ENCODE data around the gene PRPF40B.
A peak's percentile ranks its signal among the peaks of the same experiment; 100 is the strongest.

The PRPF40B gene

DNA sequence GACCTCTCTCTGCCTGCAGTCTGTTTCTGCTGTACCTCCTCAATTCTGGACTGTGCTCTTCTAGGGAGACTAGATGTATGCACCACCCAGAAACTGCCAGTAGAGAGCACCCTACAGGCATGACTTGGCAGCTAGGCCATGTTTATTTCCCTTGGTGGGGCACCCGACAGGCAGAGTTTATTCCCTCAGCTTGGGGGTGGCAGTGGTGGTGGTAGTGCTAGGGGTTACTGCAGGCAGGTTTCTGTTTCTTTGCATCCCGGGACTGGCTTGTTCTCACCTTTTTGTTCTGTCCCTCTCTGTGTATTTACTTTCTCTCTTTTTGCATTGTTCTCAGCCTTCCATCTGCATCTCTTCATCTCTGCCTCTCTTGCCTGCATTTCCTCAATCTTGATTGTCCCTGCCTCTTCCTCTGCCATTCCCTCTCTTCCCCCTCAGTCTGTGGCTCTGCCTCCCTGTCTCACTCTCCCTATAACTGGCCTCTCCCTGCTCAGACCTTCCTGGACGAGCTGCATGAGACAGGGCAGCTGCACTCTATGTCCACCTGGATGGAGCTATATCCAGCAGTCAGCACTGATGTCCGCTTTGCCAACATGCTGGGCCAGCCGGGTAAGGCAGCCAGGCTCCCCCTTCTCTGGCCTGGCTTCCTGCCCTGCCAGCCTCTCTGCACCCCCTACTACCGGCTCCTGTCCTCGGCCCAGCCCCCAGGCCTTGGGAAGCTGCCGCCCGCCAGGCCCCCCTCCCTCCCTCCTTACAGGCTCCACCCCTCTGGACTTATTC is 13.8 kb downstream of the PRPF40B start:
- peak; percentile 75 for DNase-seq

DNA sequence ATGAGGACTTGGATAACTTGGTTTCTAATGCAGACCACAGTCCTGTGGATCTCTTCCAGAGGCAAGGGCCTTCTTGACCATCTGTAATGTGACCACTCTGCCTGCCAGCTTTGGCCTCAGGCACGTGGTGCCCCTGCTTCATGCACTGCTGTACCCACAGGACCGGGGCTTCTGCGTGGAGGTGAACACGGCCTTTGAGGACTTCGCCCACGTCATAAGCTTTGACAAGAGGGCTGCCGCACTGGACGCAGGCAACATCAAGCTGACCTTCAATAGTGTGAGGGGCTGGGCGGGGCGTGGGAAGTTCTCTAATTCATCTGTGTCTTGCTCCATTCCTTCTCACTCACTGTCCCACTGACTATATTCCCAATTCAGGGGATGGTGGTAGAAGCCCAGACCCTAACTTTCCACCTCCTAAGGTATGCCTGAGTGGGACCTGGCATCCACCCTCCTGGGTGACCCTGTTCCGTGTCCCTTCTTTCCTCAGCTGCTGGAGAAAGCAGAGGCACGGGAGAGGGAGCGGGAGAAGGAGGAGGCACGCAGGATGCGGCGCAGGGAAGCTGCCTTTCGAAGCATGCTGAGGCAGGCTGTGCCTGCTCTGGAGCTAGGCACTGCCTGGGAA is 18.5 kb downstream of the PRPF40B start:
- DNase-seq, result no peak

DNA sequence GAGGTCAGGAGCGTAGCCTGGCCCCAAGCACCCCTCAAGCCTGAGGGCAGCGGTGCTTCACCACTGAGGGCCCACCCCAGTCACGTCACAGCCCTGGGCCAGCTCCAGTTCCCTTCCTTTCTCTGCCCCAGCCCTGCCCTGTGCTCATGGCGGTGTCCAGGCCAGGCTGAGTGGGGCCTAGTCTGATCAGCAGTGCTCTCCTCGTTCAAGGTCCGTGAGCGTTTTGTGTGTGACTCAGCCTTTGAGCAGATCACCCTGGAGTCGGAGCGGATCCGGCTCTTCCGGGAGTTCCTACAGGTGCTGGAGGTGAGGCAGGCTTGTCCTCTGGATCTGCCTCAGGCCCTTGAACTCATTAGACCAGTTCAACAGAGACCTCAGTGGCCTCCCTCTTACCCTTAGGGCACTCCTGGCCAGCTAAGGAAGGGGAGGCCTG is 19.0 kb downstream of the PRPF40B start:
- DNase-seq, result no peak

DNA sequence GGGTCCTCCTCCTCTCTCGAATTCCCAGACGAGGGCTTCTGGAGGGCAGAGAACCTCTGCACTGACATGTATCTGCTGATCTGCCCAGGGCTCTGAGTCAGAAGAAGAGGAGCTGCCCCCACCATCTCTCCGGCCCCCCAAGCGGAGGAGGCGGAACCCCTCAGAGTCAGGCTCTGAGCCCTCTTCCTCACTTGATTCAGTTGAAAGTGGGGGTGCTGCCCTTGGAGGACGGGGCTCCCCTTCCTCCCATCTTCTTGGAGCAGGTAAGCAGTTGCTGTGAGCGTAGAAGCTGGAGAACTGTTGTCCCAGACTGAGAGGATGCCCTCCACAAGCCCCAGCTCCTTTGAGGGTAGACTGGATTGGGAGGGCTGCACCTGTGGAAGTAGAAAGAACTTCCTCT is 19.8 kb downstream of the PRPF40B start:
- DNase-seq, result no peak

DNA sequence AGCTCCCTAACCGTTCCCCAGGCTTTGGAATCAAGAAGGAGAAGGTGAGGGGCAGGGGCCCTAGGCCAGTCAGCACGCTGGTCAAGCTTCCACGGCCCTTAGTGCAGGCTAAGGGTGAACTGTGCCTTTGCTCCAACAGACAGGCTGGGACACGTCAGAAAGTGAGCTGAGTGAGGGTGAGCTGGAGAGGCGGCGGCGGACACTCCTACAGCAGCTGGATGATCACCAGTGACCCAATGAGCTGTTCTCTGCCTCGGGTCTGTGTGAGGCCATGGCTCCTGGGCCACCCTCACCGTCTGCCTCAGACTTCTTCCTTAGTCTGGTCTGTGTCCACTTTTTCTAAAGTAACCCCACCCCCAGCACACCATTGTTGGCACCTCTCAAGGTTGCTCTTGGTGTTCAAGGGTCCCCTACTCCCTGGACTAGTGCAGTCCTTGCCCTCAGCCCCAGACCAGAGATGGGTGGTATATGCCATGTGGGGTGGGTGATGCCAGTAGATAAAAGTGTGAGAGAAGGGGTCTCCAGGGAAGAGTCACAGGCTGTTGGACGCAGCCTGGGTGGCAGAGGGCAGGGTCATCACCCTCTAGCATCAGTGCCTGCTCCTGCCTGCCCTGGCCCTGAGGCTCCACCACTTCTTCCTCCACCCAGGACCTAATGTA is 20.7 kb downstream of the PRPF40B start:
- DNase-seq, result no peak

DNA sequence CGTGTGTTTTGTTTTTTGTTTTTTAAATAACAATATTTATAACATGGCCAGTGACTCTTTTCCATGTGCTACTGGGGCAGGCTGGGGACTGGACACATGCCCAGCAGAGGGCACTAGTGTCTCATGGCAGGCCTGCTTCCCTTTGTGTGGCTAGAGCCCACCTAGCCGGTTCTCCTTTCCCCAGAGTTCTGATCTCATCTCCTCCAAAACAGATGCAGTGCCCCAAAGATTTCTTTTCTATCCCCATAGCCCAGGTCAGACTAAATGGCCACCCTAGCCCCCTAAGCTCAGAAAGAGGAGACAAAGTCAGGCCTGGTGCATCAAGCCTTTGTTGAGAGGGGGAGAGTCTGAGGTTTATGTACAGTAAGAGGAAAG is 21.2 kb downstream of the PRPF40B start:
- DNase-seq, result peak; percentile 75

DNA sequence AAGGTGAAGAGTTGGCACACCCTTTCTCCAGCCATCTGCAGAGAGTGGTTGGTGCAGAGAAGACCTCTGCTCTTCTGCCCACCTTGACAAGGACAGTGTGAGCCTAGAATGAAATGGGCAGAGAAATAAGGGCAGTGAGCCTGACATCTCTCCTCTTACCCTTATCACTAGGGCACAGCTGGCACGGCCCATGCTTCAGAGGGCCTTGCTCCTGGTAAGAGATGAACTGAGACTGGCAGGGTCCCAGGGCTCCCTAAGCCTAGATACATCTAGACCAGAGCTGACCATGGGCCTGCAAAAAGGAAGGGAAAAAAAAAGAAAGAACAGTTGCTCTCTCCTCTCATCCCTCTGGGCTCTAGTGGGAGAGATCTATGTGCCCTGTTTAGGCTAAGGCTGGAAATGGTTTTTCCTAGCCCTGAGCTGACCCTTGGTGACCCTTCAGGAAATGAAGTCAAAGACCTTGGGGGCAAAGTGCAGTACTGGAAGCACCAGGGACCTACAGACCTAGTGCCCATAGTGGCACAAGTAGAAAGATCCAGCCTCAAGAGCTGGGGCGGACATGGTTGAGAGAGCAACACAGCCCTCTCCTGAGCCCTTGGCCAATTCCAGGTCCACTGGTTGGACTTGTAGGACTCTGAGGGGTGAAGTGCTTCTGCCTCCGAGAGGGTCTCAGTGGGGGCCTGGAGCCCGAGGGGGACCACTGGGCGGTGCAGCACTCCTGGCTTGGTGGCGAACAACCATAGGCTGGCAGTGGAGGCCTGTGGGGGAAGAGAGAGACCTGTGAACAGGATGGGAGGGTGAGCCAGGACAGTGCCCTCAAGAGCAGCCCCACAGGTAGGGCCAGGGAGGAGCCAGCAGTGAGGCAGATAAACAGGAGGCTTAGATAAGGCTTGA is 22.0 kb downstream of the PRPF40B start:
- no peak for DNase-seq

DNA sequence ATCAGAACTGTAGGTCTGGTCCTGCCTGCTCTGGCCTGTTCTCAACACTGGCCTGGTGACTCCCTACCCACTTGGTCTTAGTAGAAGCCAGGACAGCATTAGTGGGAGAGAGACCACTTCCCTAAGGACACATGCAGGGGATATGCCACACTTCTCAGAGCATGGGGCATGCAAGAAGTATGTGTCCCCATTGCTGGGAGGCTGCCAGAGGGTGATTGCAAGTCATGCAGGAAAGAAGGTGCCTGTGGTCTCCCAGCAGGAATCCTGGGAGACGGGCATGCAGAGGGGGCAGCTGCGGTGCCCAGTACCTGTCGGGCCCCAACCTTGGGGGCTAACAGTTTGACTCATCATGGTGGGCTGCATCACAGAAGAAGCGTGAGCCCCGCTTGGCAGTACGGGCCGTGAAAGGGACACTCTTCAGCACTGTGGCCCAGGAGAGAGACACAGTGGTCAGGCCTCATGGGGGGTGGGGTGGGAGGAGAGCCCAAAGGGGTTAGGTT is 23.0 kb downstream of the PRPF40B start:
- no peak for DNase-seq

DNA sequence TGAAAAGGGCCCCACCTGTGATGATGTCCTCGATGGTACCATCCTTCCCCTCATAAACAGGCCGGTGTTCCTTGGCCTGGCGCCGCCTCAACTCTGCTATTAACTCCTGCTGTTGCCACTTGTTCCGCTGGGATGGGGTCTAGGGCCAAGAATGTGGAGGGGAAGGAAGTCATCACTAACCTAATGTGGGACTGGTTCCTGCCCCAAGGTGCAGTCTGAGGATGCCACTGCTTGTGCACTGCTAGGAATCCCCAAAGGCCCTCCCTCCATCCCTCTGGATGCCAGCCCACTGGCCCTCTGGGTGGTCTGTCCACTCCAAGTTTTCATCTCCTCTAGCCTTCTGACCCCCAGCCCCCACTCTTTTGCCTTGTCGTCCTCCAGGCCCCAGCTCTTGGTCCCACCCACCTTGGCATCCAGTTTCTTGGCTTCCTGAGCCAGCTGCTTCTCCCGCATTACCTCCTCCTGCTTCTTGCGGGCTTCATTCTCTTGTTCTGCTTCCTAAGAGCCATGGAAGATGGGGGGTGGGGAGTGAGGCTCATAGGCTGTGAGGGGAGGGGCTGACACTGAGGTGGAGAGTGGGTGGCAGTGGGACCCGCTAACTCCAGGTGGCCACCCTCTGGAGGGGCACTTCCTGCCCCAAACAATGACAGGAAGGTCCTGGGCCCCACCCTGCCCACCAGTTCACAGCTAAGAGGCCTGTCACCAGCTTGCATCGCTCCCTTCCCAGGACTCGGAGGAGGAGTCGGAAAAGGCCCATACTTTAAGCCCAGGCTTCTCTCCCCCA is 23.7 kb downstream of the PRPF40B start:
- no peak for DNase-seq

DNA sequence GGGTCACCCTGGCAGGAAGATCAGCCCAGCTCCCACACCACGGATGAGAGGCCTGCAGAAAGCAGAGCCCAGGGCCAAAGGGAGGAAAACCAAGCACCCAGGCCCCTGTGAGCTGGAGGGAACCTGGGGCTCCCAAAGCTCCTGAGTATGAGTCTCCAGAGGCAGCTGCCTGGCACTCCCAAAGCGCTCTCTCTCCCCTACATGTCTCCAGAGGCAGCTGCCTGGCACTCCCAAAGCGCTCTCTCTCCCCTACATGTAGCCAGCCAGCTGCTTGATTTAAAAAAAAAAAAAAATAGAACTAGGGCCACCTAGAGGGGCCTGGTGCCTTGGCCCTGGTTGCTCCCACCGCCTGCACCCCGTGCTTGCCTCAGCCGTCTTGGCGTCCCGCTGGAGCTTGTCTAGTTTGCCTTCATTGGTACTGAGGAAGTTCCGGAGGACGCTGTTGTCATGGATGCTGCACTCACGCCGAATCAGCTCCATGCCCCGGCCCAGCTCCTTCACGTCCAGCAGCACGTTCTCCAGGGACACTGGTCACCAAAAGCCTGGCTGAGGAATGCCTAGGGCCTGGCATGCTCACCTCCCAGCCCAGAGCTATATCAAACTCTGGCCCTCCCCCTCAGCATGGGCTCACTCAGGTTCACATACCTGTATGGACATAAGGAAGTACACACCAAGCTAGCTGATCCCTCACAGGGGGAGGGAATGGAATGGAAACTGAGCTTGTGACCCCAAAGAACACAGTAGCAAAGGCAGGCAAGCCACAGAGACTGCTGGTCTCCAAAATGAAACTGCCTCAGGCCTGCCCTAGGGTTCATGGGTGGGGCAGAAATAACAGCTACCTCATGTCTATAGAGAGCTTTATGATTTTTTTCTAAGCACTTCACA is 24.7 kb downstream of the PRPF40B start:
- no peak for DNase-seq

DNA sequence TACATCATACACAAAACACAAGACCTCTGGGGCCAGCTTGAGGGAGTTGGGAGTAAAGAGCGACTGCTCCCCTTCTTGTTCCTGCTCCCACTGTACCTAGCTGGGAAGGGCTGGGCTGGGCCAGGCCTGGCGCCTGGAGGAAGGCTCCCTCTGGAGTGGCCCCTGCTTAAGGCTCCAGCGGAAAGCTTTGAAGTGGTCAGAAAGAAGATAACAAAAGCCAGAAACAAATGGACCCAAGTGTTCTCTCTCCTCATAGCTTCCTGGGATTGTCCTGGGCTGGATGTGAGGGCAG is 25.3 kb downstream of the PRPF40B start:
- DNase-seq, result no peak

DNA sequence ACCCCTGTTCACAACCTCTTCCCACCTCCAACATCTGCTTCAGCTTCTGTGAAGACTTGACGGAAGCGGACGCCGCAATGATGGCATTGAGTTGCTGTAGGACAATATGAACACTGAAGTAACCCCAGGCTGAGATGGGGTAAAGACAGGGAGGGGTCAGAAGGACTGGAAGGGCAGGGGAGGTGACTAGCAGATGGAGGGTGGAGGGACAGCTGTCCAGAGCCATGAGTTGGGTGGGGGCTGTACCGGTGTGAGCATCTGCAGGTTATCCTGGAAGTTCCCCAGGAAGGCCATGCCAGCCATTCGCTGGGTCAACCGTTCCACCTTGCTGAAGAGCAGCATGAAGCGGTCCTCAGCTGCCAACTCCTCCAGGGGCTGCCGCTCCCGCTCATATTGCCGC is 26.1 kb downstream of the PRPF40B start:
- no peak for DNase-seq

DNA sequence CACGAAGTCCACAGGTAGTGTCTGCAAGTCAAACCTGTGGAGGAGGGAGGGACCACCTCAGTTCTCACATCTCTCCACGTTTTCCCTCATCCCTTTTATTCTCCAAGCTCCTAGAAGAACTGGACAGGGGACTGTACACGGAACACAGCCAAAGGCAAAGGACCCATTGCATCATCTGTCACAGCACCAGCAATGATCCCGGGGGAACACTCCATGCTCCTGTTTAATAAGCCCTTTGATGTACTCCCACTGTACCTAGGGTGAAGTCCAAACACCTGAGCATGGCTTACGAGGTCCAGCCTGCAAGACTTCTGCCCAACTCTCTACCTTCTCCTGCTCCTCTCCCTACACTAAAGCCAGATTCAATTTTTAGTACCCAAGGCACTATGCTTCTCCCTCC is 26.5 kb downstream of the PRPF40B start:
- no peak for DNase-seq

DNA sequence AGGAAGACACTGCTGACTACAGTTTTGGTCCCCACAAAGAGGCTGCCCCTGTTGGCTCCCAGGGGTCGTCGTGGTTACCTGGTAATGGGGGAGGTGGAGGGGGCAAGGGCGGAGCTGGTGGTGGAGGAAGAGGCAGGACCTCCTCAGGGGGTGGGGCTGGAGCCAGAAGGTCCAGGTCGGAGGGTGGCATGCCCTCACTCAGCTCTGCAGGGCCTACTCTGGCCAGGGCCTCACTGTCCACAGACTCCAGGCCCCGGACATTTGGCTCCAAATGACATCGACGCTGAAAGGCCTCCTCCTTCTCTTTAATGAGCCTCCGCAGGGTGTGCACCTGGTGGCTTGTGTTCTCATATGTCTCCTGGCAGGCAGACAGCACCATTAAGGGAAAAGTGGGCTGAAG is 28.5 kb downstream of the PRPF40B start:
- no peak for DNase-seq

DNA sequence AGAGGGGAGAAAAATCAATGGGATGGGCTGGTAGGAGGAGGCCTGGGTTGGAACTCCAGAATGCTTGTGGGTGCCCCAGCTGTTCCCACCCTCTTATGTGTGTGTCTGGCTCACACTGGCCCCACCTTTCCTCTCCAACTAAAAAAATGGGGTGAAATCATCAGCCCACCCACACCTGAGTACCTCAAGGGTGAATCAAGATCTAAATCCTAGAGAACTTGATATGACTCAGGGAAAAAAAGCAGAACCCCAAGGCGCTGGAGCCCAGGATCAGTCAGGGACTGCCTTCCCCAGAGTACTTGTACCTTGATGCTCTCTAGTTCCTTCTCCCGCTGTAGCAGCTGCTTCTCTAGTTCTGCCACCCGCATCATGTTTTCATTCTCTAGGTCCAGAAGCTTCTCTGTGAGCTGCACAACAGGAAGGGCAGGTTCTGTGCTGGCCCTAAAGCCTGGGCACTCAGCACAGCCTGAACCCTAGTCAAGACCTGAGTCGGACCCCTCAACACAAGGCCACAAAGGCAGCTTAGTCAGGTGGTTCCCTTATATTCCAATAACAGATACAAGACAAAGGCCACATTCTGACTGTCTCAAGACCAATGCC is 29.7 kb downstream of the PRPF40B start:
- no peak for DNase-seq

DNA sequence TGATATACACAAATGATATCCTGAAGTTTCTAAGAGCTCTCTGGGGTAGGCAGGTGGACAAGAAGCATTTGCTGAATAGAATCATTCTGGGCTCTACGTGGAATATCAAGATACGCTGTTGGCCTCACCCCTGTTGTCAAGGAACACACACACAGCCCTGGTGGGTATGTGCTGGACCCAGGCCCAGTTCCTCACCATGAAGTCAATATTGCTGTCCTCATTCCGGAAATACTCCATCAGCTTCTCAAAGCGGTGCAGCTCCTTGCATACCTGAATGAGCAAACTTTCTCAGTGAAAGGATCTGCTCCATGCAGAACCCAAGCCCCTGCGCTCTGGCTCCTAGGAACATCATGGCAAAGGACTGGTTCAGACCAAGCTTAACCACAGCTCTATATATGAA is 31.4 kb downstream of the PRPF40B start:
- no peak for DNase-seq

DNA sequence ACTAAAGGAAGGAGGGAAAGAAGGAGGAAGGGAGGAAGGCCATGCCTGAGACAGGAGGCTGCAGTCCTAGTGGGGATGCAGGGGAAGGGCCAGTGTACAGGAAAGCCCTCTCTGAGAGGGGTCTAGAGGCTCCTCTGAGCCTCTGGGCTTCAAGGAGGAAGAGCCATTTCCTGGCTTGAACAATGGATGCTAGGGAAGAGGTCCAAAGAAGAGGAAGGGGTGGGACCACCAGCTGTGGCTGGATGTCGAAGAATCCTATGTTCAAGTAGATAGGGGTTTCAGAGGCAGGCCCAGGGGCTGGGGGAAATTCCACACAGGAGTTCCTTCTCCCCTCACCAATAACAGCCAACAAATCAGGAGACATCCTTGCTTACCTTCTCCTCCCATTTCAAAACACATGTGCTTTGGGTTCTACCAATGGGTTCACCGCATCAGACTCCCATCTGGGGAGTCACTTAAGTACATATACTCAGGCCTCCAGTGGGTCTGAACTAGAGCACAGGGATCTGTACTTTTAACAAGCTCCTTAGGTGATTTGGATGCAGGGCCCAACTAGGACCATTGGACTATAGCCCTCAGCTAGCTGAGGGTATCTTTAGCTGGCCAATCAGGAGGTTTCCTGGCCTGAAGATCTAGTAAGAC is 32.4 kb downstream of the PRPF40B start:
- DNase-seq, result no peak

DNA sequence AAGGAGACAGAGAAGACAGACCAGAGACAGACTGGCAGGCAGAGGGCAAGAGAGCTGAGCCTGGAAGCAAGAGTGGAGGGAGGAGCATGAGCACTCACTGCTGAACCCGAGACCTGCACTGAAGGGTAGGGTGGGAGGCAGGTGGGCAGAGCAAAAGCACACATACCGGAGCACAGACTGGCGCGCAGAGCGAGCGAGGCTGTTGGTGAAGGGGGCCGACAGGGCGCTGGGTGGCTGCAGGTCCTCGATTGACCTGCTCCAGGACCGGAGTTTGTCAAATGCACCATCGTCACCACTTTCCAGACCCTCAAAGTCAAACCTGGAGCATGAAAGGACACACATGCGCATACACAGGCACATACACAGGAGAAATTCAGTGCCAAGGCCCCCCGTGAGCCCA is 34.9 kb downstream of the PRPF40B start:
- DNase-seq, result no peak

DNA sequence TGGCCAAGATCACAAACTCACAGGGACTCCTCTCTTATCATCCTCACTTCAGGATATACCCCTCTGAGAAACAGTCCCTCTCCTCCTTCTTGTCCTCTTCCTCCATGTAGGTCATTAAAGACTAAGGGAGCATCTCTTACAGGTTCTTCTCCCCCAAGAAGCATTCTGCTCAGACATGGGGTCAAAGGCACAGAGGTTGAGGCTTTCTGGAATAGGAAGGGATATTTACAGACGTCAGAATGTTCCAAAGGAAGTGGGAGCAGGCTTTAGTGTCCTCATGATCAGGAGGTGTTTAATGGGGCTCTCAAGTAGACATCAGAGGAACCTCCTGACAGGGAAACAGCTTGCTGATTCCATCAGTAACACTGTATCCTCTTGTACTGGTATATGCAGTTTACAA is 36.4 kb downstream of the PRPF40B start:
- DNase-seq, result no peak

DNA sequence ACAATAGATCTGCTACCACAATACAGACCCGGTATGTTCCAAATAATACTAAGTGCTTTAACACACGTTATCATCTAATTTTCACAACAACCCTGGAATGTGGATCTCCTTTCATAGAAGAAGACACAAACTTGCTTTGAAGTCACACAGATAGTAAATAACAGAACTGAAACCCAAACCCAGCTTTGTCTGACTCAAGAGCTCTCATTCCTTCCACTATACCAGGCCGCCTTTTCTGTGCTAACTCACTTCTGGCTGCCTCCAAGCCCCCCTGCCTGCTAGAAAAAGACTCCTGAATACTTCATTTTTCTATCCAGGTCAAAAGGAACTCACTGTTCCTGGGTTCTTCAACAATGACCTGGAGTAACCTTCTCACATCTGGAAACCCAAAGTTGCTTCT is 37.8 kb downstream of the PRPF40B start:
- DNase-seq, result peak; percentile 70

All from activated CD4-positive, alpha-beta T cell treated with anti-CD3 and anti-CD28 coated beads, Interleukin-2, amount 50 U/mL, for 16 hours (primary cell).